RWPE2 (cell line): ENCODE results near the gene STMN1.

Experiments used
- ATAC-seq: fragments of 200-7000 bp; cut with Tn5 transposase; 3 replicates; pipeline ENCODE4 v1.9.1; 2021; ENCODE audit warnings: low read depth
- DNase-seq: peaks from one replicate; pipeline ENCODE4 v3.0.0-alpha.2; 2020; ENCODE audit warnings: low spot score
- H3K27ac ChIP-seq: fragments of 450-650 bp; 2 replicates; pipeline ENCODE4 v1.5.1; 2017; ENCODE audit warnings: mild to moderate bottlenecking; ENCODE audit not compliant: poor library complexity, severe bottlenecking
- H3K27me3 ChIP-seq: fragments of 250-450 bp; sonication (Bioruptor Pico); 2 replicates; pipeline ENCODE4 v1.5.1; 2021; ENCODE audit warnings: mild to moderate bottlenecking, moderate library complexity; ENCODE audit not compliant: insufficient read depth, poor library complexity, severe bottlenecking
- H3K36me3 ChIP-seq: fragments of 250-450 bp; sonication (Bioruptor Pico); 2 replicates; pipeline ENCODE4 v1.5.1; 2020; ENCODE audit warnings: low read depth, mild to moderate bottlenecking, moderate library complexity
- H3K4me1 ChIP-seq: fragments of 250-450 bp; sonication (Bioruptor Pico); 2 replicates; pipeline ENCODE4 v1.5.1; 2021; ENCODE audit warnings: mild to moderate bottlenecking, moderate library complexity; ENCODE audit not compliant: insufficient read depth, poor library complexity, severe bottlenecking
- H3K4me3 ChIP-seq: fragments of 250-450 bp; sonication (Bioruptor Pico); 2 replicates; pipeline ENCODE4 v1.5.1; 2021; ENCODE audit warnings: mild to moderate bottlenecking, moderate library complexity; ENCODE audit not compliant: severe bottlenecking
- H3K9me3 ChIP-seq: fragments of 250-450 bp; sonication (Bioruptor Pico); 2 replicates; pipeline ENCODE4 v1.5.1; 2021; ENCODE audit warnings: mild to moderate bottlenecking, moderate library complexity; ENCODE audit not compliant: severe bottlenecking
- CTCF ChIP-seq: fragments of 450-650 bp; IDR thresholded peaks from one replicate; pipeline ENCODE4 v1.5.1; 2017; ENCODE audit warnings: mild to moderate bottlenecking, moderate library complexity; ENCODE audit not compliant: poor library complexity, severe bottlenecking

The STMN1 gene

GRCh38 chr1:25858494-25858893, 47.7 kb downstream of the STMN1 start:
- Histone ChIP-seq H3K27me3 (no peaks in the 10 kb centered on the region), H3K4me1 (peaks cover 14% of the 10 kb centered on the region), H3K9me3 (peaks cover 1% of the 10 kb centered on the region), H3K36me3 (peaks cover 20% of the 10 kb centered on the region), H3K4me3 (peak overlapping the region; percentile 90), H3K27ac (peak overlapping the region; percentile 60)
- TF ChIP-seq CTCF, result no peak
- ATAC-seq (peak; percentile 33), DNase-seq (no peak)

- DNase-seq, result no peak
- no peak for ATAC-seq
- Histone ChIP-seq H3K27ac (no peak overlapping the region), H3K27me3 (no peaks in the 10 kb centered on the region), H3K9me3 (peaks cover 1% of the 10 kb centered on the region), H3K4me3 (no peak overlapping the region), H3K36me3 (peaks cover 20% of the 10 kb centered on the region; the same call in 1 of the 2 replicates), H3K4me1 (peaks cover 14% of the 10 kb centered on the region)
- TF ChIP-seq CTCF, result no peak
Observed at GRCh38 chr1:25856856-25857255, 49.4 kb downstream of the STMN1 start.

GRCh38 chr1:25854554-25854953, 51.7 kb downstream of the STMN1 start:
- Histone ChIP-seq H3K27ac (no peak overlapping the region), H3K27me3 (no peaks in the 10 kb centered on the region)

More at GRCh38 chr1:25854554-25854953, 51.7 kb downstream of the STMN1 start:
- peaks cover 6% of the 10 kb centered on the region for H3K4me1 ChIP-seq
- no peak overlapping the region for H3K4me3 ChIP-seq
- DNase-seq (no peak), ATAC-seq (no peak)
- TF ChIP-seq CTCF, result no peak
- peaks cover 39% of the 10 kb centered on the region for H3K36me3 ChIP-seq
- no peaks in the 10 kb centered on the region for H3K9me3 ChIP-seq
